Pancreas (tissue), 10 donors: ENCODE results near the gene KIAA0513. TPM values are rescaled to one million over a fixed set of nuclear protein-coding genes. Genes with fewer than 3 reads are reported as not detected.

Experiments used
- ATAC-seq, 4 donors: fragments of 200-7000 bp; cut with Tn5 transposase; one replicate each; pipeline versions ENCODE4 v1.8.0 to v1.9.1; 2020; ENCODE audit warnings: mild to moderate bottlenecking in 4 of 4, moderate library complexity in 4 of 4
- DNase-seq, 6 donors: peaks; one replicate each; pipeline ENCODE4 v3.0.0-alpha.2; 2020
- FAIRE-seq: peaks from 2 replicates; lab custom pipeline; 2012; peaks lifted over from hg19 to GRCh38; lab: Jason Lieb, UNC
- H3K27ac ChIP-seq, 4 donors: fragments of 200-600 bp; sonication (generic); 1 replicate in 3 of 4; 2 replicates in 1 of 4; pipeline versions ENCODE4 v1.5.0 to v1.8.0; 2020
- H3K27me3 ChIP-seq, 4 donors: fragments of 200-600 bp; one replicate each; pipeline ENCODE4 v1.8.0; 2021
- H3K36me3 ChIP-seq, 3 donors: fragments of 200-600 bp; sonication (generic) in 1 of 3; one replicate each; pipeline versions ENCODE4 v1.5.0 to v1.8.0; 2020 to 2021
- H3K4me1 ChIP-seq, 3 donors: fragments of 200-600 bp; one replicate each; pipeline ENCODE4 v1.8.0; 2021
- H3K4me3 ChIP-seq, 4 donors: fragments of 200-600 bp; sonication (generic) in 2 of 4; one replicate each; pipeline versions ENCODE4 v1.5.0 to v1.8.0; 2020 to 2021
- H3K9me3 ChIP-seq, 4 donors: fragments of 200-600 bp; one replicate each; pipeline ENCODE4 v1.8.0; 2021
- WGBS, 2 donors: extraction: QIAGEN DNeasy Blood & Tissue Kit; methylation state at CpG; one replicate each; pipeline ENCODE4 v1.1.7; 2013; 5-methylcytosine and 5-hydroxymethylcytosine counted together
- intact Hi-C, 3 donors: fragments of 100-400 bp; cut with DNase I; formaldehyde crosslinking; loops; one replicate each; pipeline versions ENCODE4 v1.11.1 to v1.14.2; 2022
- polyA plus RNA-seq, 2 donors: library from polyadenylated mRNA; stranded (reverse); fragments of 200-250 nt; gene quantifications; one replicate each; pipeline ENCODE4 v1.2.3, GENCODE V29; 2013
- total RNA-seq, 6 donors: library from RNA; stranded (reverse); fragmentation: NEBNext Ultra II Directional in 4 of 6; extraction: Animal tissue kit (Norgen Biotek cat#: 25700) in 4 of 6; gene quantifications; one replicate each; pipeline versions ENCODE4 v1.2.1 to v1.2.4, GENCODE V29; 2021 to 2023
- TF ChIP-seq, protein P1 (sequence below), 4 donors: fragments of 200-600 bp; sonication (generic) in 3 of 4; IDR thresholded peaks; one replicate each; pipeline versions ENCODE4 v1.5.0 to v1.8.0; 2021; ENCODE audit warnings: antibody characterized with exemption in 4 of 4
- donor health status: healthy with polysubstance abuse.
- donor health status: DM: no; HTN: no; CAD: no; lungs with moderate emphysema.
- donor health status: DM: no; HTN: no; CAD: no.
- donor health status: control.
- donor health status: control.
- donor health status: Bipolar disorder and iron deficiency.
- donor health status: DM: yes; HTN: yes; CAD: no.
- donor health status: DM: no; HTN: no; CAD: no.
- donor health status: DM: no; HTN: no; CAD: no.
- donor health status: DM: yes; HTN: yes; CAD: no.

Gene KIAA0513
- total and polyA plus RNA-seq, 8 donors = 3.5 to 22.1 (median 16.2) TPM

DNA sequence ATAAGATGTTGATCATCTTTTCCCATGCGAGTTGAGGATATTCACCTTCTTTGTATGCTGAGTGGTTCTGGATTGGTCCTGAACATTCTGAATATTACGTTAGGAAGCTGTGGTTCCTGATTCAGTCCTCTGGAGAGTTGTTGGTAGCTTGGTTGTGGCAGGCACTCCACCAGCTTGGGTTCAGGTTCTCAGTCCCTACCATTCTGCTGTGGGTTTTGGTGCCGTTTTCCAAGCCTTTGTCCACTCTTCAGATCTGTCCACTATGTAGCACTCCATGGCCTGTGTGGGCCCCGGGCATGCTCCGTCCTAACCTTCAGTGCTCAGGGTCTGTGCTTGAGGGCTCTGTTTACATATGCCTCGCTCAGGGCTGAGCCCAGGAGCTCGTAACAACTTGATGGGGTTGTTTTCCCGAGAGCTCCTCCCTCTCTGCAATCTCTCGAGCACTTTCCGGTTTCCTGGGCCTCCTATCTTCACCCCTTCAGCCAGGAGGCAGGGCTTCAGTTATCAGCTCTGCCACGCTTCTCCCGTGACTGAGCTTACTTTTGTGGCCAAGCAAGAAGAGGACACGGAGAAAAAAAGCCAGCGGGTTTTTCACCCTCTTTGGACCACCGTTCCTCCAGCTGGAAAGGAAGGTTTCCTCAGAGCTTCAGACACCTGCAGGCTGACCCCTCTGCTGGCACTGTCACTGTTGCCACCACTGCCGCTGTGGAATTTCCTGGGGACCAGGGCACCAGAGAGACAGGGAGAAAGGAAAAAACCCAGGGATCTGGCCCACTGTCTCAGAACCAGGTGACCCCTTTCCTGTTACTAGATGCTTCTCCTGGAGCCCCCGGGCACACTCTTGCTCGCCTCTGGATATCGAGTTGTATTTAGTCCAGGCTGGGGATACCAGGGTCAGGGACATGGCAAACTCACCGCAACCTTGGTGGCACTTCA is 19.6 kb downstream of the KIAA0513 start:
- ATAC-seq (peak; percentile 83 to 92 (median 89)), FAIRE-seq (no peak), DNase-seq (peak in 3 of 6 donors; percentile 50 to 69 (median 52))
- TF ChIP-seq, protein P1, sequence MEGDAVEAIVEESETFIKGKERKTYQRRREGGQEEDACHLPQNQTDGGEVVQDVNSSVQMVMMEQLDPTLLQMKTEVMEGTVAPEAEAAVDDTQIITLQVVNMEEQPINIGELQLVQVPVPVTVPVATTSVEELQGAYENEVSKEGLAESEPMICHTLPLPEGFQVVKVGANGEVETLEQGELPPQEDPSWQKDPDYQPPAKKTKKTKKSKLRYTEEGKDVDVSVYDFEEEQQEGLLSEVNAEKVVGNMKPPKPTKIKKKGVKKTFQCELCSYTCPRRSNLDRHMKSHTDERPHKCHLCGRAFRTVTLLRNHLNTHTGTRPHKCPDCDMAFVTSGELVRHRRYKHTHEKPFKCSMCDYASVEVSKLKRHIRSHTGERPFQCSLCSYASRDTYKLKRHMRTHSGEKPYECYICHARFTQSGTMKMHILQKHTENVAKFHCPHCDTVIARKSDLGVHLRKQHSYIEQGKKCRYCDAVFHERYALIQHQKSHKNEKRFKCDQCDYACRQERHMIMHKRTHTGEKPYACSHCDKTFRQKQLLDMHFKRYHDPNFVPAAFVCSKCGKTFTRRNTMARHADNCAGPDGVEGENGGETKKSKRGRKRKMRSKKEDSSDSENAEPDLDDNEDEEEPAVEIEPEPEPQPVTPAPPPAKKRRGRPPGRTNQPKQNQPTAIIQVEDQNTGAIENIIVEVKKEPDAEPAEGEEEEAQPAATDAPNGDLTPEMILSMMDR (IDR thresholded peaks at IDR 0.05) = no peak
- Histone ChIP-seq H3K36me3 (no peaks in the 10 kb centered on the region), H3K27ac (peak overlapping the region in 2 of 4 donors; percentile 52 to 57), H3K4me3 (no peak overlapping the region), H3K4me1 (peaks cover 0 to 23% (median 4%) of the 10 kb centered on the region in 3 donors), H3K9me3 (no peaks in the 10 kb centered on the region), H3K27me3 (no peaks in the 10 kb centered on the region)
- intact Hi-C loops = no loop called here
- 38 to 49% methylated on average over 20 of the region's 20 CpGs for WGBS, 2 donors

DNA sequence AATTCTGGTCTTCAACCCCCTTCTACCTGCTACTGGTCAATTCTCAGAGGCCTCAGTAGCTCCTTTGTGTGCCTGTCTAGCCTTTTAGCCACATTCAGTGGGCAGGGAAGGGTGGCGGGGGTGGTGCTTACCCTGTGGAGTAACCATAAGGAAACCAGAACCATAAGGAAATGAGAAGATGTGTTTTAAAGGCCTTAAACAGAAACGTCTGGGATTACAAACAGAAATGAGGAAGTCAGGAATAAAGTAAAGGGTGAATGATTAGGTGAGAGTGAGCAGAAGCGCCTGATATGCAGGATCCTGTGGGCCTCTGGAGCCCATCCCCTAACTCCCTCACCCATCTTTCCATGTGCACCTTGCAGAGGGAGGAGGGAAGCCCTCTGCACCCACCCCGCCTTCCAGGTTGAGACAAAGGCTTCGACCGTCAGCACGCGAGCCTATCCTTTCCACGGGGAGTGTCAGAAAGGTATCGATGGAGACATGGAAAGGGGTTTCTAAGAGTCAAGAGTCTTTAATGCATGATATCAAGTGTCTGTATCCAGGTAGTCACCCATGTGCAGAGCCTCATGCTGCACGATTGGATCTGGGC is 20.4 kb downstream of the KIAA0513 start:
- Histone ChIP-seq H3K27me3 (no peaks in the 10 kb centered on the region), H3K4me1 (peaks cover 0 to 20% (median 4%) of the 10 kb centered on the region in 3 donors), H3K27ac (peak overlapping the region in 1 of 4 donors; percentile 52), H3K9me3 (no peaks in the 10 kb centered on the region), H3K4me3 (no peak overlapping the region), H3K36me3 (no peaks in the 10 kb centered on the region)
- no peak for FAIRE-seq
- 87 to 88% methylated on average over 11 of the region's 11 CpGs for WGBS, 2 donors
- TF ChIP-seq, protein P1 (IDR thresholded peaks at IDR 0.05) = no peak
- peak in 1 of 6 donors; percentile 21 for DNase-seq
- ATAC-seq = peak in 3 of 4 donors; percentile 6 to 27 (median 23)
- intact Hi-C loops = no loop called here

DNA sequence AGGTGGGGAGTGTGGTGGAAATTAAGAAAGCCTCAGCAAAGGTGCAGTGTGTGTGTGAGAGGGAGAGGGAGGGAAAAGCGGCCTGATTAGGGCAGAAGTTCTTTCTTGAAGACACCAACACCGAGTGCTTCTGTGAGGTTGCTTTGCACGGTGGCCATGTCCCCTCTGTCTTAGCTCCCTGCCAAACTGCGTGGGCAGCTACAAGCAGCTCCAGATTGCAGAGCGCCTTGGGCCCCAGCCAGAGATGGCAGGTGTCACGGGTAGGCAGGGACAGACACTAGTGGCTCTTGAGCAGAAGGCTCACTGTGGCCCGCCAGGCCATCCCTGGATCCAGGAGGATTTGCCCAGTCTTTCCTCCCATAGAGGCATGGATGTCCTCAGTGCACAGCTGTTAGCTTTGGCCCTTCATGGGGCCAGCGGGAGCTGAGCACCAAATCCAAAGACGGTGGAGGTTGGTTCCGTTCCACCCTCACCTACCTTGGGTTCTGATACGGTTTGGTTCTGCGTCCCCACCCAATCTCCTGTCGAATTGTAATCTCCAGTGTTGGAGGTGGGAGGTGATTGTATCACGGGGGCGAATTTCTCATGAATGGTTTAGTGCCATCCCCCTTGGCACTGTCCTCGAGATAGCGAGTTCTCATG is 21.4 kb downstream of the KIAA0513 start:
- ATAC-seq (no peak), FAIRE-seq (no peak), DNase-seq (no peak)
- WGBS, 2 donors = 90 to 91% methylated on average over 17 of the region's 17 CpGs
- no peak overlapping the region for H3K4me3 ChIP-seq
- TF ChIP-seq, protein P1 (IDR thresholded peaks at IDR 0.05) = no peak
- intact Hi-C loops = no loop called here
- no peaks in the 10 kb centered on the region for H3K9me3 ChIP-seq
- H3K4me1 ChIP-seq = peaks cover 0 to 20% (median 4%) of the 10 kb centered on the region in 3 donors
- no peak overlapping the region for H3K27ac ChIP-seq
- no peaks in the 10 kb centered on the region for H3K27me3 ChIP-seq
- no peaks in the 10 kb centered on the region for H3K36me3 ChIP-seq

DNA sequence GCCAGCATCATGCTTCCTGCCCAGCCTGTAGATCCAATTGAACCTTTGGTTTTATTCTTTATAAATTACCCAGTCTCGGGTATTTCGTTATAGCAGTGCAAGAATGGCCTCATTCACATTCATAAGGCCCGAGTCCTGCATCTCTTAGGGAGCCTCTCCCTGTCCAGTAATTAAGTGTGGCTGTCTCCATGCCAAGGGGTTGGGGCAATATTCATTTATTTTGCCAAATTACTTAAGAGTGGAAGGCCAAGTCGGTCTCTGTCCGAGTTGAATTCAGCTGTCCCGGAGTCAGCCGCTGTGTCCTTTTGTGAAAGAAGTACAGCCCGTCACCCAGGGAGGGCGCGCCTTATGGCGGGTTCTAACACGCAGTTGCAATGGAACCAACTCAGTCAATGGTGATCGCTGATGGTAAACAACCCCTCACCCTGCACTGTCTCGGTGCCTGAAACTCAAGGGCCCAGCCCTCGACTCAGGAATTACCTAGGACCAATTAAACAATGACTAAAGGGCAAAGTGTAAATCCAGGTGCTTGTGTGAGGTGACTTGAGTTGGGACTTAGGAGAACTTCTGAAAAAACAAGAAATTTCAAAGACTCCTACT is 22.2 kb downstream of the KIAA0513 start:
- no peak for ATAC-seq
- no peak for FAIRE-seq
- no peak for DNase-seq
- no peak overlapping the region for H3K27ac ChIP-seq
- TF ChIP-seq, protein P1 (IDR thresholded peaks at IDR 0.05) = no peak
- 92 to 96% methylated on average over 15 of the region's 15 CpGs for WGBS, 2 donors
- peaks cover 0 to 20% (median 4%) of the 10 kb centered on the region in 3 donors for H3K4me1 ChIP-seq
- H3K27me3 ChIP-seq = no peaks in the 10 kb centered on the region
- intact Hi-C loops = no loop called here
- H3K36me3 ChIP-seq = no peaks in the 10 kb centered on the region
- H3K4me3 ChIP-seq = no peak overlapping the region
- H3K9me3 ChIP-seq = no peaks in the 10 kb centered on the region
